Measurements from ENCODE around the gene FCRLB. TPM values are rescaled to one million over a fixed set of nuclear protein-coding genes. Genes with fewer than 3 reads are reported as not detected.

FCRLB gene
- total RNA-seq, 4 donors from 2014 or later: 0.40 to 0.57 TPM; not detected in 2

- TF ChIP-seq CTCF (IDR thresholded peaks at IDR 0.05): no peak
- TF ChIP-seq POLR2A (IDR thresholded peaks at IDR 0.05): no peak
- peak in 2 of 3 donors; percentile 70 to 78 for DNase-seq
- Histone ChIP-seq H3K27me3 (no peaks in the 10 kb centered on the region), H3K36me3 (no peaks in the 10 kb centered on the region), H3K4me1 (no peaks in the 10 kb centered on the region), H3K27ac (peak overlapping the region in 1 of 4 donors; percentile 69), H3K9me3 (no peaks in the 10 kb centered on the region), H3K4me3 (no peak overlapping the region)
Measured at GRCh38 chr1:161705537-161705936, 15.8 kb upstream of the FCRLB start.

GRCh38 chr1:161706113-161706481 is 15.2 kb upstream of the FCRLB start:
- Histone ChIP-seq H3K4me3 (no peak overlapping the region), H3K9me3 (no peaks in the 10 kb centered on the region), H3K36me3 (no peaks in the 10 kb centered on the region), H3K27ac (peak overlapping the region in 1 of 4 donors; percentile 69), H3K27me3 (no peaks in the 10 kb centered on the region), H3K4me1 (no peaks in the 10 kb centered on the region)
- no peak for TF ChIP-seq POLR2A (IDR thresholded peaks at IDR 0.05)
- no peak for TF ChIP-seq CTCF (IDR thresholded peaks at IDR 0.05)
- DNase-seq: no peak

GRCh38 chr1:161706482-161707347 is 14.6 kb upstream of the FCRLB start, which contains the start of gene FCRLA:
Gene FCRLA (plus strand): TSS chr1:161707229. CDS start chr1:161707265, 36 bp downstream.
- Histone ChIP-seq H3K27ac (peak within 1 kb of the TSS in 2 of 4 donors; percentile 2 to 69), H3K27me3 (no peaks in the 10 kb centered on the region), H3K4me3 (peak within 1 kb of the TSS in 2 of 4 donors; percentile 2 to 22), H3K9me3 (no peaks in the 10 kb centered on the region), H3K36me3 (no peaks in the 10 kb centered on the region), H3K4me1 (no peaks in the 10 kb centered on the region)
- TF ChIP-seq CTCF (IDR thresholded peaks at IDR 0.05) (no peak), POLR2A (IDR thresholded peaks at IDR 0.05) (no peak)
- DNase-seq: peak in 1 of 3 donors; percentile 53

- peak overlapping the region in 2 of 4 donors; percentile 2 to 22 for H3K4me3 ChIP-seq
- no peaks in the 10 kb centered on the region for H3K9me3 ChIP-seq
- no peaks in the 10 kb centered on the region for H3K4me1 ChIP-seq
- no peaks in the 10 kb centered on the region for H3K36me3 ChIP-seq
- no peak for DNase-seq
- H3K27me3 ChIP-seq: no peaks in the 10 kb centered on the region
- TF ChIP-seq CTCF (IDR thresholded peaks at IDR 0.05) (no peak), POLR2A (IDR thresholded peaks at IDR 0.05) (no peak)
- H3K27ac ChIP-seq: peak overlapping the region in 2 of 4 donors; percentile 2 to 69
Measured at GRCh38 chr1:161707503-161707902, 13.8 kb upstream of the FCRLB start.

- TF ChIP-seq CTCF (IDR thresholded peaks at IDR 0.05) (no peak), POLR2A (IDR thresholded peaks at IDR 0.05) (no peak)
- H3K27ac ChIP-seq: peak overlapping the region in 1 of 4 donors; percentile 69
- H3K9me3 ChIP-seq: no peaks in the 10 kb centered on the region
- no peaks in the 10 kb centered on the region for H3K27me3 ChIP-seq
- H3K36me3 ChIP-seq: no peaks in the 10 kb centered on the region
- DNase-seq: no peak
- no peaks in the 10 kb centered on the region for H3K4me1 ChIP-seq
- peak overlapping the region in 1 of 4 donors; percentile 0 for H3K4me3 ChIP-seq
Measured at GRCh38 chr1:161709373-161709772, 12.0 kb upstream of the FCRLB start.
